OCI-LY1 (cell line): ENCODE results near the gene TNFSF15.

Experiments
- H2AFZ ChIP-seq: fragments of 200-600 bp; sonication (generic), shearing (Covaris generic); 2 replicates; pipeline ENCODE4 v1.6.0; 2014; ENCODE audit warnings: antibody characterized with exemption, mild to moderate bottlenecking, low read length
- H3F3A ChIP-seq: fragments of 200-600 bp; sonication (generic), shearing (Covaris generic); 2 replicates; pipeline ENCODE4 v1.6.0; 2014; ENCODE audit warnings: mild to moderate bottlenecking, antibody characterized with exemption, low read length, moderate library complexity; ENCODE audit not compliant: insufficient read depth
- H3K27ac ChIP-seq: fragments of 200-600 bp; sonication (generic); 2 replicates; pipeline ENCODE4 v1.5.1; 2014; ENCODE audit warnings: low read length, mixed run types, mild to moderate bottlenecking, low read depth; ENCODE audit not compliant: poor library complexity, severe bottlenecking
- H3K27me3 ChIP-seq: fragments of 200-600 bp; sonication (generic); 2 replicates; pipeline ENCODE4 v1.6.0; 2014; ENCODE audit warnings: antibody characterized with exemption, mild to moderate bottlenecking, low read length, moderate library complexity; ENCODE audit not compliant: insufficient read depth
- H3K36me3 ChIP-seq: fragments of 200-600 bp; sonication (generic); 2 replicates; pipeline ENCODE4 v1.6.1; 2014; ENCODE audit warnings: mild to moderate bottlenecking, antibody characterized with exemption, low read length, moderate library complexity, mixed read lengths; ENCODE audit not compliant: insufficient read depth
- H3K4me1 ChIP-seq: fragments of 200-600 bp; sonication (generic); 2 replicates; pipeline ENCODE4 v1.5.1; 2014; ENCODE audit warnings: mild to moderate bottlenecking, low read length, moderate library complexity; ENCODE audit not compliant: insufficient read depth, severe bottlenecking
- H3K4me2 ChIP-seq: fragments of 200-600 bp; sonication (generic), shearing (Covaris generic); 2 replicates; pipeline ENCODE4 v1.6.1; 2014; ENCODE audit warnings: low read length
- H3K4me3 ChIP-seq: fragments of 200-600 bp; sonication (generic); 2 replicates; pipeline ENCODE4 v1.5.1; 2014; ENCODE audit warnings: low read length, low read depth, mild to moderate bottlenecking, mixed read lengths; ENCODE audit not compliant: poor library complexity, severe bottlenecking
- H3K79me2 ChIP-seq: fragments of 200-600 bp; shearing (Covaris generic); 2 replicates; pipeline ENCODE4 v1.6.1; 2016; ENCODE audit warnings: mixed run types, low read length, mixed read lengths; ENCODE audit not compliant: insufficient read depth
- H3K9ac ChIP-seq: fragments of 200-600 bp; sonication (generic), shearing (Covaris generic); 2 replicates; pipeline ENCODE4 v1.6.1; 2014; ENCODE audit warnings: mild to moderate bottlenecking, low read length, mixed read lengths
- H3K9me2 ChIP-seq: fragments of 200-600 bp; sonication (generic), shearing (Covaris generic); 2 replicates; pipeline ENCODE4 v1.6.1; 2014; ENCODE audit warnings: low read depth, mild to moderate bottlenecking, low read length, mixed read lengths
- H3K9me3 ChIP-seq: fragments of 200-600 bp; shearing (Covaris generic); 2 replicates; pipeline ENCODE4 v1.6.1; 2014; ENCODE audit warnings: low read length, mixed read lengths
- H4K20me1 ChIP-seq: fragments of 200-600 bp; sonication (generic), shearing (Covaris generic); 2 replicates; pipeline ENCODE4 v1.6.0; 2016; ENCODE audit warnings: mild to moderate bottlenecking, low read length; ENCODE audit not compliant: insufficient read depth
- CTCF ChIP-seq: fragments of 200-600 bp; sonication (generic), shearing (Covaris generic); IDR thresholded peaks from 2 replicates; pipeline ENCODE4 v1.5.1; 2017; ENCODE audit warnings: mild to moderate bottlenecking, antibody characterized with exemption, low read length, moderate library complexity, mixed read lengths
- EZH2 ChIP-seq: fragments of 200-600 bp; sonication (generic), shearing (Covaris generic); IDR thresholded peaks from 2 replicates; pipeline ENCODE4 v1.8.0; 2017; ENCODE audit warnings: borderline replicate concordance, mixed run types, mild to moderate bottlenecking, antibody characterized with exemption, low read length, moderate library complexity, mixed read lengths

The TNFSF15 gene

GRCh38 chr9:114746591-114747346 lies 59.1 kb downstream of the TNFSF15 start:
- H3F3A ChIP-seq, result no peaks in the 10 kb centered on the region
- TF ChIP-seq CTCF (no peak), EZH2 (no peak)
- H3K27me3 ChIP-seq, result no peaks in the 10 kb centered on the region
- no peaks in the 10 kb centered on the region for H3K4me1 ChIP-seq
- H3K9me2 ChIP-seq, result no peaks in the 10 kb centered on the region
- H3K4me2 ChIP-seq, result no peak overlapping the region
- no peak overlapping the region for H2AFZ ChIP-seq
- H3K4me3 ChIP-seq, result no peak overlapping the region
- H3K9ac ChIP-seq, result no peak overlapping the region
- H4K20me1 ChIP-seq, result no peaks in the 10 kb centered on the region
- no peaks in the 10 kb centered on the region for H3K9me3 ChIP-seq
- H3K27ac ChIP-seq, result no peak overlapping the region
- H3K79me2 ChIP-seq, result no peaks in the 10 kb centered on the region
- H3K36me3 ChIP-seq, result no peaks in the 10 kb centered on the region

GRCh38 chr9:114745879-114746550 lies 59.8 kb downstream of the TNFSF15 start:
- Histone ChIP-seq H3K9me3 (no peaks in the 10 kb centered on the region), H3K79me2 (no peaks in the 10 kb centered on the region), H3K4me2 (no peak overlapping the region), H3K9ac (no peak overlapping the region), H3K27me3 (no peaks in the 10 kb centered on the region), H3F3A (no peaks in the 10 kb centered on the region), H4K20me1 (no peaks in the 10 kb centered on the region), H3K27ac (no peak overlapping the region), H3K9me2 (no peaks in the 10 kb centered on the region), H3K36me3 (no peaks in the 10 kb centered on the region), H2AFZ (no peak overlapping the region), H3K4me3 (no peak overlapping the region), H3K4me1 (no peaks in the 10 kb centered on the region)
- TF ChIP-seq CTCF (no peak), EZH2 (no peak)

GRCh38 chr9:114745108-114745848 lies 60.6 kb downstream of the TNFSF15 start:
- Histone ChIP-seq H3K27me3 (no peaks in the 10 kb centered on the region), H3K27ac (no peak overlapping the region), H4K20me1 (no peaks in the 10 kb centered on the region), H2AFZ (no peak overlapping the region), H3K9me3 (no peaks in the 10 kb centered on the region), H3F3A (no peaks in the 10 kb centered on the region), H3K9ac (no peak overlapping the region), H3K4me2 (no peak overlapping the region), H3K79me2 (no peaks in the 10 kb centered on the region), H3K4me3 (no peak overlapping the region), H3K9me2 (no peaks in the 10 kb centered on the region), H3K4me1 (no peaks in the 10 kb centered on the region), H3K36me3 (no peaks in the 10 kb centered on the region)
- TF ChIP-seq CTCF (no peak), EZH2 (no peak)
